GM19328 (cell line): Measurements from ENCODE around the gene SSNA1.
A peak's percentile ranks its signal among the peaks of the same experiment; 100 is the strongest.

Experiments
- ATAC-seq: cut with Tn5 transposase; IDR thresholded peaks from one replicate; pipeline ENCODE4 v1.9.1; 2021; ENCODE audit warnings: mild to moderate bottlenecking, moderate library complexity; ENCODE audit not compliant: unreplicated experiment

The SSNA1 gene

GRCh38 chr9:137218754-137219271 lies 30.3 kb downstream of the SSNA1 start:
- no peak for ATAC-seq

DNA sequence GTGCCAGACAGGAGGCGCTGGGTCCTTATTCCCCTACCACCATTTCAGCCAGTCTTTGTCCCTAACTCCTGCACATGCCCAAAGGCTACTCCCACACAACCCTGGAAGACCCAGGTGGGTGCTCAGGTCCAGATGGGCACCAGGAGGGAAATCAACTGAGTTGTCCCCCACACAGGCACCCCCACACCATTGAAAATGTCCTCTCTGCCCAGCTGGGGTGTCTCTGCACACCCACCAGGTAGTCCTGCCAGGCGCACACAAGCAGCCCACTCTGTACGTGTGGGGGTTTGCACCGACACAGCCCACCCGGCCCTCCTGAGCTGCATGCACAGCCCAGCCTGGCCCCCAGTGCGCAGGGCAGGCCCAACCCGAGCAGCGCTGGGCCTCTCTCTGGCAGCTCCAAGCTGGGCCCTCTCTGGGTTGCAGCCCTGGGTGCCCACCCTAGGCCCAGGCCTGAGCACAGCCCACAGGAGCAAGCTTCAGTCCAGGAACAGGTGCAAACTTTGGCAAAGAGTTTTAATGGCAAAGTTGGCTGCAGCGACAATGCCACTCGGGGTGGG lies 31.4 kb downstream of the SSNA1 start:
- ATAC-seq: no peak

DNA sequence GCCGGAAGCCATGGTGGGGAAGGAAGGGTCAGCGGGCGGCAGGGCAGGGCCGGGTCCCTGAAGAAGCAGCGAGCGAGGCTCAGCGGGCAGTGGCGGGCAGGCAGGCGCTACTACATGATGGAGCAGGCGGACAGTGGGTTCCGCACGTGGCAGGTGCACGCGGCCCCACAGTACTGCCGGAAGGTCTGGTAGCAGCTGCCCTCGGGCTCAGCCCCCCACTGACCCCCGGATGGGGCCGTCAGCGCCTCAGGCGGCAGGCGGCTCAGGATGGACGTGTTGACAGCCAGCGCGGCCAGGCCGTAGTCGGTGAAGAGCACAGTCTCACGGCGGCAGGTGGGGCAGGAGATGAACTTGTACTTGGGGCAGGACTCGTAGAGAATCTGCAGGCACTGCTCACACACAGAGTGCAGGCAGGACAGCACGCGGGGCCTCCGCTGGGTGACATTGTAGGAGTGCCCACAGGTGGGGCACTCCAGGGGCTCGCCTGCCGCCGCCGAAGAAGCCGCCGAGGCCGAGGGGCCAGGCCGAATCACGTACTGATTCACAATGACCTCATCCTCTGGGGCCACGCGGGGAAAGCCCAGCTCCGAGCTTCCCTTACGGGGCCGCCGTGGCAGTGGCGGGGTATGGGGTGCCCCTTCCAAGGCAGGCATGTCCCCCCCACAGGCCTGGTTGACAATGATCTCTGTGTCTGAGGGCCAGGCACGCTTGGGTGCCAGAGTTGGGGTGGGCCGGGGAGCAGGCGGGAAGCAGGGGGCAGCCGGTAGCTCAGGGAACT lies 32.0 kb downstream of the SSNA1 start:
- no peak for ATAC-seq

DNA sequence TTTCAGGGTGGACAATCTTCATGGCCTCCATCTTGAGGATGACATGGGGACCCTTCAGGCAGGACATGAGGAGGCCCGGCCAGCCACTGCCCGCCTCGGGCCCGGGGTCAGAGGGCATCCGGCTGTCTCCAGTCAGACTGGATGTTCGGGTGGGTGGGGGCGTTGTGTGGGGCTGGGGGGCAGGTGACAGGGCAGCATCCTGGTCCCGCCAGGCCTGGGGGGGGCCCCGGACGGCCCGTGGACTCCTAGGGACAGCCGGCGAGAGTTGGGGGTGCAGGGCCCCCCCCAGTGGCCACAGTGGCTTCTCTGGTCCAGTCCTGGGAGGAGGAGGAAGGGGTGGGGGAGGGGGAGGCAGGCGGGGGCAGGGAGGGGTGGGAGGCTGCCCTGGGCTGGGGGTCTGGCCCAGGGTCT lies 32.6 kb downstream of the SSNA1 start:
- ATAC-seq: no peak

GRCh38 chr9:137221506-137222111 lies 33.1 kb downstream of the SSNA1 start:
- no peak for ATAC-seq

GRCh38 chr9:137222190-137223077 lies 34.0 kb downstream of the SSNA1 start, which contains the start of gene RNF208:
TSS of gene RNF208 (minus strand) at chr9:137222240. CDS start at chr9:137221212, 1,028 bp downstream.
- ATAC-seq: no peak

DNA sequence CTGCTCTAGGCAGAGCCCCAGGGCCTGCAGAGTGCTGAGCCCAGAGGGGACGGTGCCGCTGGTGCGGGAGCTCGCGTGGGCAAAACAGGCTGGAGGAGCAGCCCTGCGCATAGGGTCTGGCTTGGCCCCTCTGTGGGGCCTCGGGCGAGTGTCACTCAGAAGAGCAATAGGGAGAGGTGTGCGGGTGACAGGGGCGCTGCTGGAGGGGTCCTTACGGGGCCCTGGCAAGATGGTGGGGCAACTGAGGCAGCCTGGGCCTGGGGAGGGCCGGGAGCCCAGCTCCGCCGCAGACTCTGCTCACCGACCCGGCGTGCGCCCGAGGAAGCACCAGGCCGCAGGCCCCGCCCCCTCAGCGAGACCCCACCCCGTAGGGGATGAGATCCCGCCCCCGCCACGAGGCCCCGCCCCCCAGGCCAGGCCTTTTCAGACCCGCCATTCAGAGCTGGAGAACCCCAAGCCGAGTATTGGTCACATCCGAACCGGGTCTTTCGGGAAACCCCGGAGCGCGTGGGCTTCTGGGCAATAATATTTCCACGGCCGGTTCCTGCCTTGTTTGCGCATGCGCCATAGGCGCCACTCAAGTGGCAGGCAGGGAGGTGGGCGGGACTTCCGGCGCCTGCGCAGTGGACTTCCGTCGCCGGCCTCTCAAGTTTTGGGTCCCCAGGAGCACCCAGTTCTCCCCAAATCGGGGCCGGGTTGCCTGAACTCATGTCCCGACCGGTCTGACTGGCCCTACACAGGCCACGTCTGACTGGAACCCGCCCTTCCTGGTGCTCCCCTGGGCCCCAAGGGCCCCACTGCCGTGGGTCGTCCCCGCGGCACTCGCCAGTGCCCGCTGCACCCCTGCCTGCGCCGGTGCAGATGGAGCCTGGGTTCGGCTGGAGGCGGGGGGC lies 34.8 kb downstream of the SSNA1 start:
- peak; percentile 72 for ATAC-seq

- no peak for ATAC-seq
Measured at GRCh38 chr9:137224830-137225694, 36.6 kb downstream of the SSNA1 start, which contains the start of gene CYSRT1. TSS of gene CYSRT1 (plus strand) at chr9:137225174. CDS start at chr9:137225622, 448 bp downstream.

DNA sequence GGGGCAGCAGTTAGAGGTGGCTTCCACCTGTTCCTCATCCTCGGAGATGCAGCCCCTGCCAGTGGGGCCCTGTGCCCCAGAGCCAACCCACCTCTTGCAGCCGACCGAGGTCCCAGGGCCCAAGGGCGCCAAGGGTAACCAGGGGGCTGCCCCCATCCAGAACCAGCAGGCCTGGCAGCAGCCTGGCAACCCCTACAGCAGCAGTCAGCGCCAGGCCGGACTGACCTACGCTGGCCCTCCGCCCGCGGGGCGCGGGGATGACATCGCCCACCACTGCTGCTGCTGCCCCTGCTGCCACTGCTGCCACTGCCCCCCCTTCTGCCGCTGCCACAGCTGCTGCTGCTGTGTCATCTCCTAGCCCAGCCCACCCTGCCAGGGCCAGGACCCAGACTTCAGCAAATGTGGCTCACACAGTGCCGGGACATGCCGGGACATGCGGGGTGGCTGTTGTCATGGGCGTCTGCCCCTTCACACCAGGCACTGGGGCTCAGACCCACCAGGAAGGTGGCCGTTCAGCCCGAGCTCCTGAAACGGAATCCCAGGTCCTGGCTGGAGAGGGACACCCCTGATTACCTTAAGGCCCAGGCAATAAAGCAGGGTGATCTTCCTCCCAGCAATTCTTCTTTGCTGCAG lies 37.3 kb downstream of the SSNA1 start:
- ATAC-seq: no peak

GRCh38 chr9:137226338-137227053 lies 38.0 kb downstream of the SSNA1 start:
- no peak for ATAC-seq

- ATAC-seq: no peak
Measured at GRCh38 chr9:137227054-137227852, 38.8 kb downstream of the SSNA1 start, which contains the start of gene RNF224. TSS of gene RNF224 (plus strand) at chr9:137227502. CDS start at chr9:137228336, 834 bp downstream.

- no peak for ATAC-seq
Measured at GRCh38 chr9:137227853-137228505, 39.5 kb downstream of the SSNA1 start.

- ATAC-seq: no peak
Measured at GRCh38 chr9:137228506-137228967, 40.1 kb downstream of the SSNA1 start.

- no peak for ATAC-seq
Measured at GRCh38 chr9:137228968-137229896, 40.8 kb downstream of the SSNA1 start.
